ENCODE measurements around the gene SLC6A15. TPM values are rescaled to one million over a fixed set of nuclear protein-coding genes. Genes with fewer than 3 reads are reported as not detected.

Gene SLC6A15
- total and polyA plus RNA-seq, 2 donors (not counting 3 experiments of a cell fraction or from before 2014, with no cell fraction given), result 0.03 to 0.24 TPM

DNA sequence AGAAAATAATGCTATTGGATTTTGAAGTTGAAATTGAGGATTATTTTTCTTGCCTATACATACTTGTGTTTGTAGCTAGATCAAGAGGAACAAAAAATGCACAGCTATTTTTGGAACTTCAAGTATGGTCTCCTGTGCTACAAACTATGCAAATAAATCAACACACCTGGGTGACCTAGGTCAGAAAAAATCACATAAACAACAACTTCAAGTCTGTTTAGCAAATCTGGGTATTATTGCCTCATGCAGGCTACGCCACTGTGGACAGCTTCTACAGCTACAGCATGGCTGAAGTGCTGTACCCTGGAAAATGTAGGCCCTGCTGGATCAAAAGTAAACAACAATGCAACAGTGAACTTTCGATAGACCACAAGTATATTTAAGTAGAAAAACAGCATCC lies 87.5 kb downstream of the SLC6A15 start:
- no peaks in the 10 kb centered on the region for H4K20me1 ChIP-seq (replicated peaks; ENCODE audit: control insufficient read depth, extremely low read depth, insufficient read depth, low read length)
- H3K9me1 ChIP-seq (replicated peaks; ENCODE audit: control insufficient read depth, extremely low read depth, insufficient read depth, low read length), result no peaks in the 10 kb centered on the region
- no peaks in the 10 kb centered on the region for H3K79me2 ChIP-seq (ENCODE audit: control insufficient read depth, insufficient read depth, low read length)
- ChIA-PET POLR2A (no interaction called here), CTCF (interaction anchor here (1.7 kb wide), 1 partner anchor 18 kb away, joined by 7 read pairs; no protein-coding TSS in a partner anchor)
- dilution Hi-C loops (cut with MboI; ENCODE audit: extremely low pct_ligation_motif_present, low sequenced_read_pairs), result no loop called here
- no TSS peak for BruUV-seq (replicated peaks)
- no peaks in the 10 kb centered on the region for H3K9me3 ChIP-seq (replicated peaks; ENCODE audit: control insufficient read depth, insufficient read depth, low read length)
- H3K9ac ChIP-seq (replicated peaks; ENCODE audit: extremely low read depth, insufficient read depth, low read length), result no peak overlapping the region
- TF ChIP-seq POLR2AphosphoS5 (IDR thresholded peaks at IDR 0.05; ENCODE audit: insufficient read depth, low read depth, low read length) (no peak), MYC (IDR thresholded peaks at IDR 0.05; ENCODE audit: low read depth, low read length) (no peak), JUN (IDR thresholded peaks at IDR 0.05; ENCODE audit: borderline replicate concordance, insufficient read depth, insufficient read length, low read depth) (no peak), POLR2A (IDR thresholded peaks at IDR 0.05; ENCODE audit: low read depth, low read length) (no peak), FOS (IDR thresholded peaks at IDR 0.05; ENCODE audit: borderline replicate concordance, insufficient read depth, low read length) (no peak), EZH2 (IDR thresholded peaks at IDR 0.05; ENCODE audit: borderline replicate concordance, low read depth, low read length, severe bottlenecking) (no peak), GATA2 (IDR thresholded peaks at IDR 0.05; ENCODE audit: insufficient read depth, insufficient read length, low read depth, low read length) (no peak)
- TF ChIP-seq, protein P1, sequence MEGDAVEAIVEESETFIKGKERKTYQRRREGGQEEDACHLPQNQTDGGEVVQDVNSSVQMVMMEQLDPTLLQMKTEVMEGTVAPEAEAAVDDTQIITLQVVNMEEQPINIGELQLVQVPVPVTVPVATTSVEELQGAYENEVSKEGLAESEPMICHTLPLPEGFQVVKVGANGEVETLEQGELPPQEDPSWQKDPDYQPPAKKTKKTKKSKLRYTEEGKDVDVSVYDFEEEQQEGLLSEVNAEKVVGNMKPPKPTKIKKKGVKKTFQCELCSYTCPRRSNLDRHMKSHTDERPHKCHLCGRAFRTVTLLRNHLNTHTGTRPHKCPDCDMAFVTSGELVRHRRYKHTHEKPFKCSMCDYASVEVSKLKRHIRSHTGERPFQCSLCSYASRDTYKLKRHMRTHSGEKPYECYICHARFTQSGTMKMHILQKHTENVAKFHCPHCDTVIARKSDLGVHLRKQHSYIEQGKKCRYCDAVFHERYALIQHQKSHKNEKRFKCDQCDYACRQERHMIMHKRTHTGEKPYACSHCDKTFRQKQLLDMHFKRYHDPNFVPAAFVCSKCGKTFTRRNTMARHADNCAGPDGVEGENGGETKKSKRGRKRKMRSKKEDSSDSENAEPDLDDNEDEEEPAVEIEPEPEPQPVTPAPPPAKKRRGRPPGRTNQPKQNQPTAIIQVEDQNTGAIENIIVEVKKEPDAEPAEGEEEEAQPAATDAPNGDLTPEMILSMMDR (IDR thresholded peaks at IDR 0.05; ENCODE audit: extremely low read depth in 1 of 2, insufficient read depth in 1 of 2, low read depth in 1 of 2, low read length in 2 of 2), result no peak
- TF ChIP-seq, protein P2, sequence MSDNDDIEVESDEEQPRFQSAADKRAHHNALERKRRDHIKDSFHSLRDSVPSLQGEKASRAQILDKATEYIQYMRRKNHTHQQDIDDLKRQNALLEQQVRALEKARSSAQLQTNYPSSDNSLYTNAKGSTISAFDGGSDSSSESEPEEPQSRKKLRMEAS (IDR thresholded peaks at IDR 0.05; ENCODE audit: insufficient read depth, insufficient read length), result no peak
- H3K4me1 ChIP-seq (ENCODE audit: control insufficient read depth, extremely low read depth, insufficient read depth, low read length), result no peaks in the 10 kb centered on the region
- H3K27me3 ChIP-seq (ENCODE audit: control insufficient read depth in 2 of 2, insufficient read depth in 2 of 2, low read length in 2 of 2), result no peaks in the 10 kb centered on the region
- intact Hi-C loops (cut with micrococcal nuclease), result no loop called here
- H2AFZ ChIP-seq (ENCODE audit: low read depth, low read length), result no peak overlapping the region
- H3K4me3 ChIP-seq (replicated peaks in 1 of 3; ENCODE audit: insufficient read depth in 1 of 3, low read depth in 1 of 3, low read length in 3 of 3), result no peak overlapping the region
- FAIRE-seq (no peak), DNase-seq (ENCODE audit: low read depth, low spot score) (no peak)
- no peak overlapping the region for H3K4me2 ChIP-seq (ENCODE audit: insufficient read depth, low read length)
- no peak overlapping the region for H3K27ac ChIP-seq (ENCODE audit: insufficient read depth, low read depth, low read length)
- H3K36me3 ChIP-seq (ENCODE audit: control insufficient read depth in 2 of 2, extremely low read depth in 1 of 2, insufficient read depth in 2 of 2, low read length in 2 of 2), result no peaks in the 10 kb centered on the region

Measured in endothelial cell of umbilical vein (primary cell).